22Rv1 (cell line): ENCODE measurements around the gene KRT28.

Experiments used
- H3K27ac ChIP-seq: fragments of 450-650 bp; 2 replicates; pipeline ENCODE4 v1.5.1; 2017
- ZFX ChIP-seq: fragments of 450-650 bp; IDR thresholded peaks from 2 replicates; pipeline ENCODE4 v1.6.1; 2017; ENCODE audit warnings: antibody characterized with exemption, borderline replicate concordance
- TF ChIP-seq, protein P1 (sequence below): fragments of 450-650 bp; IDR thresholded peaks from 2 replicates; pipeline ENCODE4 v1.5.1; 2017; ENCODE audit warnings: mild to moderate bottlenecking

Gene KRT28

DNA sequence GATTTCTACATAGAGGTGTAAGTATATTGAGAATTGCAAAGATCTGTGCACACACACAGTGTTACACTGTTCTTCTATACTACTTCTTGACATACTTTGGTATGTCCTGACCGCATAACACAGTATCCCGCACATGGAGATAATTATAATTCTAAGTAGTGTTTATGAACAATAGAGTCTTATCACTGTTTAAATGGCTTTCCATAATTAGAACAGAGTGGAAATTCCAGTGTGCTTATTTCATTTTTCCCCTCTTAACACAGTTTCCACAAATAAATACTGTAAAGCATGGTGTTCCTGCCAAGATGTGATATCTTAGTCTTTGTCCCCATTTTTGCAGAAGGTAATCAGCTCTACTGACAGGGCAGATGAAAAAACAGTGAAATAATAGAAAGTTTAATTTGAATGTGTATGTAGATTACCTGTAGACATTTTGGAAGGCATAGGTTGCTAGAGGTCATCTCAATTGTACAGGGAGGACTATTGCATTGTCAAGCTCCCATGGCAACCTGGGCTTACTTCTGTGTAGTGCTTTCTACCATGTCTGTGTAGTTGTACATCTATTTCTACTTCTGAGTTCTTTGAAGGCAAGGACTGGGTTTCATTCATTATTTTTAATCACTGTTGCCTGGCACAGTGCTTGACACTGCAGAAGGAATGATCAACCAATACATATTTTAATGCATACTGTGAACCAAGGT lies 10.1 kb upstream of the KRT28 start:
- TF ChIP-seq ZFX, result no peak
- H3K27ac ChIP-seq, result no peak overlapping the region

DNA sequence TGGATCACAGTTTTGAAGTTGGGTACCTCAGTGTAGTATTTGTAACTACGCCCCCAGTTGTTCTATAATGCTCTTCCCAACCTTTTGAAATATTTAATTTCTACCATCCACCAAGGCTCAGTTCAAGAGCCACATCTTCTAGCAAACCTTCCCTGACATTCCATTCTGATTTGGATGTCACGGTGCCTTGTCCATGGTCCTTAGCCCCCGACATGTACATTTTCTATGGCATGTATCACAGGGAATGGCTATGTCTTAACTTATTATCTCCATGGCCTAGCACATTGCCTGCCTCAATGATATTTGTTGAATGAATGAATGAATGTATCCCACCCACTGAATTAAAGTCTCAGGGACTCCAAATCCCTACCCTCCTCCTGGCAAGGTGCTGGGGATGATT lies 6.4 kb upstream of the KRT28 start:
- H3K27ac ChIP-seq, result no peak overlapping the region
- TF ChIP-seq ZFX, result no peak

DNA sequence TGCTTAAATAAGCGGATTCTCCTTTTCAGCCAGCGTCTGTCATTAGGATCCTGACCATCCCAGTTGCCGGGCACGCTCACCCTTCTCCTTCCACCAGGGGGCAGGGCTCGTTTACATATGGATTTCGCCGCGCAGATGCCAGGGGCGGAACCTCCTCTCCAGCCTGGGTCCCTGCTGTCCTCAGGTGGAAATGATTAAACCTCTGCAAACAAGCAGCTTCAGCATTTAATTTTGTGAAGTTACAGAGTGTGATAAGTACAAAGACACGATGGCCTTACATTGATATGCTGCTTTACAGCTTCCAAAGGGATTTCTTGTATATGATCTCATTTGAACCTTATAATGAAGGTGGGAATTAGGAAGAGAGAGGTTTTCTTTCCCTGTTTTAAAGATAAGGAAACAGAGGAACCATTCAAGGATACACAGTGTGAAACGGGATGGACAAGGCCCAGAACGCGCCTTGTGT lies 3.9 kb upstream of the KRT28 start:
- TF ChIP-seq, protein P1, sequence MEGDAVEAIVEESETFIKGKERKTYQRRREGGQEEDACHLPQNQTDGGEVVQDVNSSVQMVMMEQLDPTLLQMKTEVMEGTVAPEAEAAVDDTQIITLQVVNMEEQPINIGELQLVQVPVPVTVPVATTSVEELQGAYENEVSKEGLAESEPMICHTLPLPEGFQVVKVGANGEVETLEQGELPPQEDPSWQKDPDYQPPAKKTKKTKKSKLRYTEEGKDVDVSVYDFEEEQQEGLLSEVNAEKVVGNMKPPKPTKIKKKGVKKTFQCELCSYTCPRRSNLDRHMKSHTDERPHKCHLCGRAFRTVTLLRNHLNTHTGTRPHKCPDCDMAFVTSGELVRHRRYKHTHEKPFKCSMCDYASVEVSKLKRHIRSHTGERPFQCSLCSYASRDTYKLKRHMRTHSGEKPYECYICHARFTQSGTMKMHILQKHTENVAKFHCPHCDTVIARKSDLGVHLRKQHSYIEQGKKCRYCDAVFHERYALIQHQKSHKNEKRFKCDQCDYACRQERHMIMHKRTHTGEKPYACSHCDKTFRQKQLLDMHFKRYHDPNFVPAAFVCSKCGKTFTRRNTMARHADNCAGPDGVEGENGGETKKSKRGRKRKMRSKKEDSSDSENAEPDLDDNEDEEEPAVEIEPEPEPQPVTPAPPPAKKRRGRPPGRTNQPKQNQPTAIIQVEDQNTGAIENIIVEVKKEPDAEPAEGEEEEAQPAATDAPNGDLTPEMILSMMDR, result peak; percentile 93
- TF ChIP-seq ZFX, result no peak
- H3K27ac ChIP-seq, result no peak overlapping the region

DNA sequence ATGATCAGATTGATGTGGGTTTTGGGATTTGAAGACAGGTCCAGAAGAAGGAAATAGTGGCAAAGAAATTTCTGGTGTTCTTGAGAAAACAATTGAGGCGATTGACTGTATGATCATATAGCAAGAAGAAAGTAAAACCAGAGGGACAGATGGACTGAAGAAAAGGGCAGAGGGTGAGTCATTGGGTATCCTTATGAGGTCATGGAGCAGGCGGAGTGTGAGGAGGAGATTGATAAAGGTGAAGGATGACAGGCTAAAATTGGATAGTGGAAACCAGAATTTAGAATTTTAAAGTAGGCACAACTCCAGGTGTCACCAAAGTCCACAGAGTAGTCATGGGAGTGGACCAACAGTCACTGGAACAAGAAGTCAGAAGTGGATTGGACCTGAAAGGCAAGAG lies 1.4 kb upstream of the KRT28 start:
- no peak overlapping the region for H3K27ac ChIP-seq
- TF ChIP-seq ZFX, result no peak
- TF ChIP-seq, protein P1, result no peak

DNA sequence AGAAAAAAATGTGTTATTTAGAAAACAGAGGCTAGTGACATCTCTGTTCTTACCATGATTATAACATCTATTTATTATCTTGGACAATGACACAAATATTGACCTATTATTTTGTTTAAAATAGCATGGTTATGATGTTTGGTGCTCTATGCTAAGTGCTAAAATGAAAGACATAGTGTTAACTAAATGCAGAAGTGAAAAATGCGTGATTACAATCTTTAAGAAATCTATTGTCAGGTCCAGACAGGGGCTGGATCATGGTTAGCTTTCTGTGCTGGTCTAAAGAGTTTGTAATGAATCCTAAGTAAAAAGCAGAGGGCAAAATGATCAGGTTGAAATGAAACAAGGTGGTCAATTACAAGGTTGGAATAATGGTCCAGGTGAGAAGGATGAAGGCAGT lies 622 bp upstream of the KRT28 start:
- no peak for TF ChIP-seq ZFX
- TF ChIP-seq, protein P1, result no peak
- H3K27ac ChIP-seq, result no peak overlapping the region

DNA sequence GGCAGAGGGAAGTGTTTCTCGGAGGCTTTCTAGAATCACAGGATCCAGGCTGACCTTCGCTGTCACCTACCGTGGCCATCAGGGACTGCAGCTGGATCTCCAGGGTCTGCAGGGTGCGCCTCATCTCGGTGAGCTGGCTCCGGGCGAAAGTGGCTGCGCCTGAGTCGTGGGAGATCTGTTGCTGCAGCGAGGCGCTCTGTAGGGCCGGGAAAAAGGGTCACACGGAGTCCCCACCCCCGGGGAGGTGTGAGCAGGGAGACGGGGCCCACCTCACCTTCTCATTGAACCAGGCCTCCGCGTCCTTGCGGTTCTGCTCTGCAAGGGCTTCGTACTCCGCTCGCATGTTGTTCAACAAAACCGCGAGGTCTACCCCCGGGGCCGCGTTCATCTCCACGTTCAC lies 2.9 kb downstream of the KRT28 start:
- no peak for TF ChIP-seq ZFX
- TF ChIP-seq, protein P1, result no peak
- H3K27ac ChIP-seq, result no peak overlapping the region

DNA sequence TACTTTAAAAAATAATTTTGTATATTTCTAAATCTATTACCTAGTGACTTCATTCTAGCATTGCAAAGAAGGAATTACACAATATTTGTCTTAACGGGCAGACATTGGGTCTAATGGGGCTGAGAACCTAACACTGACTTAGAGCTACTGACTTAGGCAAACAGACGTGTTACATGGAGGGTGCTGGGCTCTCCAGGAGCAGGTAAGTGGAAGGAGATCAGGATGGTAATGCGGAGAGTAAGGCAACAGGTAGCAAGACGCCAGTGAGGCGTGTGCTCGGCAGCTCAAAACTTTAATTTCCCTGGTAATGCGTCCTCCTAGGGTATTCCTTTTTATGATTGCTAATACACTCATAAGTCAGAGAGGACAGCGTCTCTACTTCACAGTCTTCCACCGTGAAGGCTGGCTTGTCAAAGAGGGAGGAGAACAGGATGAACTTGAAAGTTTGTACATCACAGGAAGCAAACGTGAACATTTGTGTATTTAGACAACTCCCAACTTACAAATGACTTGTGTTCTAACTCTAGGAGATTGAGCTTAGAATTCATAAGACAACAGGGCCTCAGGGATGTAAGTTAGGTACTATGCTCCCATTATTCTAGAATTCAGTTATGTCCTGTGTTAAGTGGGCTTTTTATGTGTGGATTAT lies 4.6 kb downstream of the KRT28 start:
- H3K27ac ChIP-seq, result no peak overlapping the region
- no peak for TF ChIP-seq ZFX
- TF ChIP-seq, protein P1, result no peak

DNA sequence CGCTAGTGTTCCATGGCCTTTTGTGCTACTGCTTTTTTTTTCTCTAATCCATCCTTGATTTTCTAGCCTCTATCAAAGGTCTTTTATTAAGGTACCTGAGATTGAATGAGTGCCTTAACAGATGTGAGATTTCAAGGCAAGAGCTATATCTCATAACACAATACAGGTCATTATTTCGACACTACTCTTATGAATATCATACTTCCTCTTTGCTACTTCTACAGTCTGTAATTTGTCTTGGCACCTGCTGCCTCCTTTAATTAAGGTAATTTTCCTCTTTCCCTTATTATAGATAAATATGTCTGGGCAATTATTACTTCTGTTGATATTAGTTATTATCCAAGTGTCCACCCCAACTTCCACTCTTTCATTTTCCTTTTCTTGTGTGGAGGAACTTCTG lies 5.3 kb downstream of the KRT28 start:
- no peak overlapping the region for H3K27ac ChIP-seq
- TF ChIP-seq ZFX, result no peak
- TF ChIP-seq, protein P1, result no peak
